ENCODE results near the gene PLA2G4D.

DNA sequence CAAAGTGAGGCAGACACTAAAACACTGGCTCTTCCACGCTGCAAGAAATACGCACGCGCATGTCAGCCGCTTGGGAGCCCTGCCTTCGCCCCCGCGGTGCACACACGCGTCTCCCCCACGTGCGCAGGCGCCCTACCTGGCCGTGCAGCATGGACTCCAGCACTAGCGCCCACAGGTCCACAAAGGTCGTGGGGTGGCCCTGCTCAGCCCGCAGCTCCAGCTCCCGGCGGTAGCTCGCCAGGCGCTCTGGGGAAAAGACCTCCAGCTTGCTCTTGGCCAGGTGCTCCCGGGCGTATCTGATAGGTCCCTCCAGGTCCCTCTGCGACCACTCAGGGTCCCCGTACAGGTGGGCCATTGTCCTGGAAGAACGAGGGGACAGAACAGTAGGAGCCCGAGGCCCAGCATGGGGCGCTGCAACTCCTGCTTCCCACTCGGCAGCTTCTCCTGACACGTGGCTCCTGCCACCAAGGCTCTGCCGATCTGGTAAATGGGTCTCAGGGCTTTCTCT, 14.9 kb downstream of the PLA2G4D start:
- TF ChIP-seq, protein P1, sequence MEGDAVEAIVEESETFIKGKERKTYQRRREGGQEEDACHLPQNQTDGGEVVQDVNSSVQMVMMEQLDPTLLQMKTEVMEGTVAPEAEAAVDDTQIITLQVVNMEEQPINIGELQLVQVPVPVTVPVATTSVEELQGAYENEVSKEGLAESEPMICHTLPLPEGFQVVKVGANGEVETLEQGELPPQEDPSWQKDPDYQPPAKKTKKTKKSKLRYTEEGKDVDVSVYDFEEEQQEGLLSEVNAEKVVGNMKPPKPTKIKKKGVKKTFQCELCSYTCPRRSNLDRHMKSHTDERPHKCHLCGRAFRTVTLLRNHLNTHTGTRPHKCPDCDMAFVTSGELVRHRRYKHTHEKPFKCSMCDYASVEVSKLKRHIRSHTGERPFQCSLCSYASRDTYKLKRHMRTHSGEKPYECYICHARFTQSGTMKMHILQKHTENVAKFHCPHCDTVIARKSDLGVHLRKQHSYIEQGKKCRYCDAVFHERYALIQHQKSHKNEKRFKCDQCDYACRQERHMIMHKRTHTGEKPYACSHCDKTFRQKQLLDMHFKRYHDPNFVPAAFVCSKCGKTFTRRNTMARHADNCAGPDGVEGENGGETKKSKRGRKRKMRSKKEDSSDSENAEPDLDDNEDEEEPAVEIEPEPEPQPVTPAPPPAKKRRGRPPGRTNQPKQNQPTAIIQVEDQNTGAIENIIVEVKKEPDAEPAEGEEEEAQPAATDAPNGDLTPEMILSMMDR (IDR thresholded peaks at IDR 0.05) = no peak
- TF ChIP-seq POLR2A (IDR thresholded peaks at IDR 0.05) (no peak), EP300 (IDR thresholded peaks at IDR 0.05) (no peak)

Data from suprapubic skin (tissue), 3 donors.